Left hindlimb (tissue), 1 donor: Measurements from ENCODE around the gene ITPR1.

Experiments
- DNase-seq: peaks from one replicate; pipeline ENCODE4 v3.0.0-alpha.2; 2018

ITPR1 gene

DNA sequence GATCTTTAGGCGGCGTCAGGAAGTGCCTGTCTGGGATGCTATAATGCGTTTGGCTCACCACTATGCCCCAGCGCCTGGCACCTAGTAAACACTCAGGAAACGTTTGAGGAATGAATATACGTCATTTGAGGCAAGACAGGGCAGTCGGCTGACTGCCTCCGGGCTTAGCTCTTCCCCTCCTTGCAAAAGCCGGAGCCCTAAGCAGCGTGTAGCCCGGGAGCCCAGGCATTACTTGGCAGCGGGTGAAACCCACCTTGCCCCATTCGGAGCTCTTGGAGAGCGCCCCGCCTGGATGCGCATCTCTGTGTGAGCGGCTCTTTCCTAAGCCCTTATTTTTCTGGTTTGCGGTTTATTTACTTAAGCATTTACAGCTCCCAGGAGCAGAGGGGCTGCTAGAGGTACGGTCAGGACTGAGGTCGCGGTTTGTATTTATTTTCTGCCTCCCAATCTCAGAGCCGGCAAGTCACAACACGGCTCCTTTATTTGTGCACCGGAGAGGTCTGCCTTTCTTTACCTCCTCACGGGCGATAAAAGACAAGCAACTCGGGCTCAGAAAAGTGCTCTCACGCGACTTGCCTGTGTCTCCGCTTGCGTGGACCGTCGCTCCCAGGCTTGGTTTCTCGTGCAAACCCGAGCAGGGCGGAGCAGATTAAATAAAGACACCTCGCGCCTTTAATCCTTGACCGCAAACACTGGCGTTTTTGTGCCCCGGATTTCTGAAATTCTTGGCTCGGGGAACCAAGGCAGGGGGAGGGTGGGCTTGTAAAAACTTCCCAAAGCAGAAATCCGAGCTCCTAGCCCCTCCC is 737 bp upstream of the ITPR1 start:
- peak; percentile 71 for DNase-seq

DNA sequence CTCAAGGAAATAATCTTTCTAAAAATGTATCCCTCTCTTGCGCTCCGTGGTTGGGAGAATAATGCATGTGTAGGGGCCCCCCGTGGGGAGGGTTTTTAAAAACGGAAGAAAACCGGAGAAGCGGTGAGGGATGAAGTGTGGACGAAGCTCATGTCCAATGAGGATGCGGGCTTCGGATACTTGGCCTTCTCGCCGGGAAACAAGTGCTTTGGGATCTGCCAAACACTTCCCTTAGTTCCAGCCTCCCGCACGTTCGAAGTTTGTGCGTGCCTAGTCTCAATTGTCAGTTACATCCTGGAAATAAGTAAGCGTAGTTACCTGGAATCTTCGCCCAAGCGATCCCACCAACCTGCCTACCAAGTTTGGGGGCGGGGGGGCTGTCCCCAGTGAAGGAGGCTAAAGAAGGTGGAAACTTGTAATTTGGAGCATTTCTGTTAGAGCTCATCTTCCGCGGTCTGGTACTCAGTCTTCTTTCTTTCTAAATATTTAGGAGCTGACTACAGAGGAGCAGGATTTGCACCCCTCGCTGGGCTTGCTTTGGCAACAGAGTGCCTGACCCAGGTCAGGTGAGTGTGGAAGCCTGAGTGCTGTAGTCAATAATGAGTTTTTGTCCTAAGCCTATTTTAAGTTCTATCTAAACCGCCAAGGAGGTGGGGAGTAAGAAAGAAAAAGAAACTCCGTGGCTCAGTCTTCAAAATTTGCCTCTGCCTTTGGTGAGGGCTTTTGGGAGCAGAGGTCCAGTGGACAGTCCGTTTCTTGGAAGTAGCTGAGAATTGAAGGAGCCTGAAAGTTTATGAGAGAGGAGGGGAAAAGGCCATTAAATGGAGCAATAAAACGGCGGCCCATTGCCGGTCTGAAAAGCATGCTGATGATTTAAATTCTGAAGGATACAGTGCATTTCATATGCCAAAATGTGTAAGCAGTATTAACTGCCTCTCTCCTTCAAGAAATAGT is 1.1 kb downstream of the ITPR1 start:
- peak; percentile 62 for DNase-seq

DNA sequence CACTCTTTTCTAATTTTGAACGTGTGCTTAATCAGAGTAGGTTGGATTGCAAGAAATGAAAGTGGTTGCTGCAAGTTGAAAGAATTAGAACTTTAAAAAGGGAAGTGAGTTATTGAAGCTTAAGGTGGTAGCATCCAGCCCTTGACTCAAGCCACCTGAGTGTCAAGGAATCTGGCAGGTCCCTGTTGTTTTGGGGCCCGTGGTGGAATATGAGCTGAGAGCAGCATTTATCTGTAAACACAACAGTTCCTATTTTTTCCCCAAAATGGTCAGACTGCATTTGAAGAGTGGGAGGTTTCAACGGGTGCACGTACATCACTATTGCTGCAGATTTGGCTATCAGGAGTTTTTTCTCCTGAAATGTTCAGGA is 1.7 kb downstream of the ITPR1 start:
- no peak for DNase-seq

DNA sequence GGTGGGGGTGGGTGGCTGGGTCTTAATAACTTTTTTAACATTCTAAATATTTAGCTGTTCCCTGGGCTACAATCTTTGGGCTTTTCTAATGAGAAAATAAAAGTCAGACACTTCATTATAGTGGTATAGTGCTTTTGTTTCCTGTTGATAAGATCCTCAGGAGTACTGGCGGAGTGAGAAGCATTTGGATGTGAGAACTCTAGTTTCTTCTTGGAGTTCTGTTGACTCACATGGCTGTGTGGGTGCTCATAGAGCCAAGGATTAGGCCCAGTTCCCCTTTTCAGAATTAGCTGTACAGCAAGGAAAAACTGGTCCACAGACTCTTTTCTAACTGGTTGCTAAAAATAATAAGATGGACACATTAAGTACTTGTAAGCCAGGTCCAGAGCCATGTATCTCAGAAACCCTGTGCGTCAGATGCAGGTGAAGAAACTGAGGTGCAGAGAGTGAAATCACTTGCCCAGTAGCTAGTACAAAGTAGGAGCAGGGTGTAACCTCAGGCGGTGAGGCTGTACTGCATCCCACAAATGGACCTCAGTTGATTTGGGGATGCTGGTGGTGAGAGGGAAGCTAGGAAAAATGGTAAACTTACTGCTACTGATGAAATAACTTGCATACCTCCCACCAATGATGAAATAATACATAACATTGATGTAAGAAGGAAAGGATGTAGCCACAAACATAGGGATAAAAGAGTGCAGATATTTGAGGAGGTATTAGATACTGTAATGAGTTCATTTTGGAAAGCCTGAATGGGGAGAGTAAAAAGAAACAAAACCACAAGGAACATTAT is 2.3 kb downstream of the ITPR1 start:
- DNase-seq: no peak

DNA sequence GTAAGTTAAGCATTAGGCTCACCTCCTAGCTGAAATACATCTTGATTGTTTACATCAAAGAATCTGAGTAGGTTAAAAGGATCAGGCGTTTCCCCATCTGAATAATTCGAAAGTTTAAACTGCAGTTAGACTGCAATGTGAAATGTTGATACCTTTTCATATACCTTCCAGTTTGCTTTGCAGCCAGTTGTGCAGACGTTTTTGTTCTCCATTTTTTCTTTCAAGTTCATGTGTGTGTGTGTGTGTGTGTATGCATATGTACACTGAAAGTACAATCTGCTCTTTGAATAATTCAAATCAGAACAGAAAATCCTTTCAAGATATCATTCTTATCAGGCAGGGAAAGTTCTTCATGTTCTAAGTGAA is 2.9 kb downstream of the ITPR1 start:
- no peak for DNase-seq

DNA sequence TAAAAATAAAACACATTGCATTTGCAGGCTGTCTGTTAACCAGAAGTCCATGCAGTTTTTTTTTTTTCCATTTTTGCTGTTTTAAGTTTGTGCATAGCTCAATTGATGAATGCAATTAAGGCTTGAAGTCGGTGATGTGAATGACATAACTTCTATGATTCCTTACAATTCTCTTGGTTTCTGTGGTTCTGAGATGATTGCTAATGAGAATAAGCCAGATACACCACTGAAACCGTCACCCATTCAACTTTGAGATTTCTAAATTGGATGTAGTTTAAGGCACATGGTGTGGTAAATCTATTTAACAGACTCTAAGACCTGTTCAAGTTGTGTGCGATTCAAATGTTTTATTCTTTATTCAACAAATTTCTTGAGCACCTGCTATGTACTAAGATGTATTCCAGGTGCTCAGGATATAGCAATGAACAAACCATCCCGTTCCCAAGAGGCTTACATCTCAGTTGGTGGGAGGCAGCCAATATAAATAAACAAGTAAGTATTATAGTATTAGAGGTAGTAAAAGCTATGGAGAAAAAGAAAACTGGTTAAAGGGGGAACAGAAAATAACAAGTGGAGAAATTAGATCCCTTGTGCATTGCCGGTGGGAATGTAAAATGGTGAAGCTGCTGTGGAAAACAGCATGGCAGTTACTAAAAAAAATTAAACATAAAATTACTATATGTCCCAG is 4.0 kb downstream of the ITPR1 start:
- DNase-seq: no peak

DNA sequence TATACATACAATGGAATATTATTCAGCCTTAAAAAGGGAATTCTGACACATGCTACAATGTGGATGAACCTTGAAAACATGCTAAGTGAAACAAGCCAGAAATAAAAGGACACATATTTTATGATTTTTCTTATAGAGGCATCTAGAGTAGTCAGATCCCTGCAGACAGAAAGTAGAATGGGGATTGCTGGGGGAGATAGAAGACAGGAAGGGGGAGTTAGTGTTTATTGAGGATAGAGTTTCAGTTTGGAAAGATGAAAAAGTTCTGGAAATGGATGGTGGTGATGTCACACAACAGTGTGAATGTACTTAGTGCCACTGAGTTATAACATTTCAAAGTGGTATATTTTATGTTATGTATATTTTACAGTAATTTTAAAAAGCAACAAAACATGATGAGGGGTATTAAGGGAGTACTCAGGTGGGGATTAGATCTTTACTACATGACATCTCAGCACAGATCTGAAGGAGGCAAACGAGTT is 4.7 kb downstream of the ITPR1 start:
- DNase-seq: no peak

DNA sequence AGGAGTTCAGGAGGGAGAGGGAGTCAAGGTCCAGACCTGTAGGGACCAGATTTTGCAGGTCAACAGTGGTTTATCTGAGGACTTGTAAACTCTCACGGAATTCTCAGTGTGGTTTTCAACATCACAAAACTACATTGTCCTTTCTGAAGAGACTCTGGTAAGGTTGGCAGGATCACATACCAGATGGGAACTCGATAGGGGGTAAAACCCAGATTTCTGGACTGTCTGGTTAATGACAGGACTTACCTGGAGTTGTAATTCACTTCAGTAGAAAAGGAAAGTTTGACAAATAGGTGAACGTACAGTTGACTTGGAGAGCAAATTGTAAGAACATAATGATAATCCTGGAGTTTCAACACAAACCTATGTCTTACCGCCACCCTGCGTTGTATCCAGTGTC is 5.3 kb downstream of the ITPR1 start:
- DNase-seq: no peak

DNA sequence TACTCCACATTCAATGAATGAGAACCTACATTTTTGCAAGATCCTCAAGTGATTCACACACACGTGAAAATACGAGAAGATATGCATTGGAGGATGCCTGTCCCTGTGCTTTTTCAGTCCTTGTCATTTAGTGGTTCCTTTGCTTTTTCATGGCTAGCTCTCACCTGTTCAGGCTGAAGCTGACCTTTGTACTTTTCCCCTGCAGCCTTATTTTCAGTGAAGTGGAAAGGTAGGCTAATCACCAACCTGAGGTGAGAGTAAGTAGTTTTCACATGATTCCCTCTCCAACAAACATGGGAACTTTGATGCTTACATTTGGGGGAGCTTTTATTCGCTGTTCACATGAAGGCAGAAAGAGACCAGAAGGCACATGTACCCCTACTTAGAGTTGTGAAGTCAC is 8.3 kb downstream of the ITPR1 start:
- DNase-seq: no peak

DNA sequence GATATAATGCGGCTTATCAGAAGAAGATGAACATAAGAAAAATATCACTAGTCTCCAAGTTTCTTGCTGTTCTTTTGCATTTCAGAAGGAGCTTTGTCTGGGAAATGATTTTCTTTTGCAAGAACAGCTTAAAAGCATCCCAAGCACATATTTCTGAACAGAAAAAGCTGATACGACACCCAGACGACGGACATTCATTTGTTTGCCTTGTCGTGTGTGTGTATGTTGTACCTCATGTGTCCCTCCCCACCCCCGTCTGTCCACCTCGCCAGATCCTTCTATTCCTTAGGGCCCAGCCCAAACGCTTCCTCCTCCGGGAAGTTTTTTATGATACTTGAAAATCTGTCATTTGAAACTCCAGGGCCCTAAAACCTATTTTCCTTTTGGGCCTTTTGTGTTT is 8.8 kb downstream of the ITPR1 start:
- DNase-seq: no peak

DNA sequence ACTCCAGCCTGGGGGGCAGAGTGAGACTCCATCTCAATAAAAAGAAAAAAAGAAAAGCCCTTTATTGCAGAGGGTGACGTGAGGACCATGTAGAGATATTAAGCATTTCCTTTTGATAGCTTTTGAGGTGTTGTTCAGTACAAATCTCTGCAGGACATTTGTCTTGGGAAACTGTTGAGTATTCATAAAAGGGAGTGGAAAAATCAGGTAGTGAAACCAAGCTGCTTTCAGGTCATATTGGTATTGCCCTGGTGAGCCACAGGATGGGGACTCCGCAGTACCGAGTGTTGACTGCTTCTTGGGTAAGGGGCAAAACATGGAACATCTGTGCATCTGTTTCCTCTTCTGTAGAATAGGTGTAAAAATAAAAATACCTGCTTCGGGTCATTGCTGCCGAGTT is 9.9 kb downstream of the ITPR1 start:
- no peak for DNase-seq

DNA sequence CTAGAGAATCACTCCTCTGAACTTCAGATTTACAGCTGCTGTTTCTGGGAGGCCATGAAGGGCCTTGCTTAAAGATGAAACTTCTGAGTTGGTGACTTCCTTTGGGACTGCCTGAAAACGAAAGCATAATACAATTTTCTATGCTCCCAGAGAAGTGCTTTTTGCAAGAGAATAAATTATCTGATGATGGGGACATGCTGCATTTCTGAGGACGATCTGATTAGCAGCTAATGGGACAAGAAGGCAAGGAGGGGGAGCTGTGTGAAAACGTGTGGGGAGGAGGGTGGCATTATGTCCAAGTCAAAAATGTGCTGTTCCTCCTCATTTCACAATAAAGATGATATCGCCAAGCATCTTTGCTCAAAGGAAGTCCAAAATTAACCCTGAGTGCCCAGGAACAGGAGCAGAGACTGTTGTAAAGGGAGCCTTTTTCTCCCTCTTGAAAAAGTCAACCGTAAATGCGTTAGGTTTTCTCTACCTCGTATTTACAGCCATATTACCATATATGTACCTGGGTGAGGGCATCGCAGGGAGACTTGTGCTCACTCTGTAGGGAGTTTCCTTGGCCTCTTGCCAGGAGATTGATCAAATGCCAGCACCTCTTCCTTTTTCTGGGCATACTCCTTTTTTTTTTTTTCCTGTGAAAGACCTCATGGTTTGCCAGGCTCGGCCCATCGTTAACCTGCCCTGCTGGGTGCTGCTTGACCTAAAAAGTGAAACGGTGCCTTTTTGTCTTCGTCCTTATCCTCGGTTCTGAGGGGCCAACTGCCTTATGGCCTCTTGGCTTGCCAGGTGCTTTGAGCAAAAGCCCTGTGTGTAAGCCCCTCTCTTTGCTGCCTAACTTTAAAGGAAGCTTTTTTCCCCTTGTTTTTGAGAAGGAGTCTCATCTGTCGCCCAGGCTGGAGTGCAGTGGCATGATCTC is 11.5 kb downstream of the ITPR1 start:
- no peak for DNase-seq

DNA sequence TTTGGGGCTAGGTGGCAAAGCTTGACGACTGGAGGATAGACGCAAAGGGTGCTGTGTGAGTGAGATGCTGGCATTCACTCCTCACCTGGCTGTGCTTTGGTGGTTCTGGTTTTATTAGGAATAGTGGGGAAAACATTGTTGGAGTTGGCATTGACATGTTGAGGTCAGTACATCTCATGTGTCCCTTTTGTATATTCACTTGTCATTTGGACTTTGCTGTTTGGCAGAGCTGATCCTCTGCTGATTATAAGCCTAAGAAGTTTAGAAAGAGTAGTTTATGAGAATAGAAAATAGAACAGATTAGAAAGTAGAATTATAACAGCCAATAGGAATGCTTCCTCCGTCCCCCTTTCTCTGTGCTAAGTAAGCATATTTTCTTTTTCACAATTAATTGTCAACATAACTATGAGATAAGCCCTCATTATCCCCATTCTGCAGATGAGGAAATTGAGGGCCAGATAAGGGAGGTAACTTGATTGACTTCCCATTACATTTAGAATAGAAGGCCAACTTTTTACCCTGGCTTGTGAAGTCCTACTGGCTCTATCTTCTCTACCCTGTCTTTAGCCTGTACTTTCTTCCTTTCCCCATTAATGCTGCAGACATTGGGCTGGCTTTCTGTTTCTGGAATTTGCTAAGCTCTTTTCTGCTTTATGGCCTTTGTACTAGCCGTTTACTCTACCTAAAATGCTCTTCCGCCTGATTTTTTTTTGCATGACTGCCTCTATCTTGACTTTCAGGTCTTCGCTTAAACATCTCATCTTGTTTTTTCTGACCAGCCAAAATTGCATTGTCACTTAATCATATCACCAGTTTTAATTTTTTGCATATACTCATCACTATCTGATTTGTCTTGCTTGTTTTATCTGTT is 12.8 kb downstream of the ITPR1 start:
- DNase-seq: no peak

DNA sequence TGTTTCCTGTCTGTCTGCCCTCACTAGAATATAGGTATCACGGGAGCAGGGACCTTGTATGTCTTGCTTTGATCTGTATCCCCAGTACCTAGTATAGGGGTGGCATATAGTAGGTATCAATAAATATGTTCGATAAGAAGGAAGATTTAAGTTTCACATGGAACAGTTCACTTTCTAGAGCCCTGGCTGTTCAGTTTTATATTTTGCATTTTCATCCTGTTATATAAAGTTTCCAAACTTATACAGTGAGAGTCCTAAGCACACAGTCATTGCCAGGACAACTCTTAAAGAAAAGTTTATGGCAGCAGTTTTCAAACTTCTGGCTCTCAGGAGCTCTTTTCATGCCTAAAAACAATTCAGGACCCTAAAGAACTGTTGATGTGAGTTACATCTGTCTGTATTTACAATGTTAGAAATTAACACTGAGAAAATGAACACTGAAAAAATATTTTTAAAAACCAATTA is 13.4 kb downstream of the ITPR1 start:
- DNase-seq: no peak

DNA sequence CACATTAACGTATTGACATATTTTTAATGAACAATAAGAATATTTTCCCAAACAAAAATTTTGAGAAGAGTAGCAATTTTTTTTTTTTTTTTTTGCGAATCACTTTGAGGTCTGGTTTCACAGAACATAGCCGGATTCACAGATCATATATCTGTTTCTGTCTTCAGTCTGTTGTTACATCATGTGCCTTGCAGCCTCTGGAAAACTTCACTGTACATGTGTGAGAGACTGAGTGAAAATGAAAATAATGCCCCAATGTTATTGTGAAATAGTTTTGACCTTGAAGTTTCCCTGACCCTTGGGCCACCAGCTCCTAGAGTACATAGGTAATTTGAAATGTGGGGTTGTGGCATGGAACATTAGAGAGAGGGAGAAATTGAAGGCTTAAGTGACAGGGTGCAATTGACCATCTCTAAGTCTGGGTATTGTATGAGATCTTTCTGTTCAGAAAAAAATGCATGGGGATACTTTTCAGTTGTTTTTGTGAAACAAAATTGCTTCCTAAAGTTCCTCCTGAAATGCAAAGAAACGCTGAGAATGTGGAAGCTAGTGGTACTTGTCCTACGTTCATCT is 14.0 kb downstream of the ITPR1 start:
- no peak for DNase-seq

DNA sequence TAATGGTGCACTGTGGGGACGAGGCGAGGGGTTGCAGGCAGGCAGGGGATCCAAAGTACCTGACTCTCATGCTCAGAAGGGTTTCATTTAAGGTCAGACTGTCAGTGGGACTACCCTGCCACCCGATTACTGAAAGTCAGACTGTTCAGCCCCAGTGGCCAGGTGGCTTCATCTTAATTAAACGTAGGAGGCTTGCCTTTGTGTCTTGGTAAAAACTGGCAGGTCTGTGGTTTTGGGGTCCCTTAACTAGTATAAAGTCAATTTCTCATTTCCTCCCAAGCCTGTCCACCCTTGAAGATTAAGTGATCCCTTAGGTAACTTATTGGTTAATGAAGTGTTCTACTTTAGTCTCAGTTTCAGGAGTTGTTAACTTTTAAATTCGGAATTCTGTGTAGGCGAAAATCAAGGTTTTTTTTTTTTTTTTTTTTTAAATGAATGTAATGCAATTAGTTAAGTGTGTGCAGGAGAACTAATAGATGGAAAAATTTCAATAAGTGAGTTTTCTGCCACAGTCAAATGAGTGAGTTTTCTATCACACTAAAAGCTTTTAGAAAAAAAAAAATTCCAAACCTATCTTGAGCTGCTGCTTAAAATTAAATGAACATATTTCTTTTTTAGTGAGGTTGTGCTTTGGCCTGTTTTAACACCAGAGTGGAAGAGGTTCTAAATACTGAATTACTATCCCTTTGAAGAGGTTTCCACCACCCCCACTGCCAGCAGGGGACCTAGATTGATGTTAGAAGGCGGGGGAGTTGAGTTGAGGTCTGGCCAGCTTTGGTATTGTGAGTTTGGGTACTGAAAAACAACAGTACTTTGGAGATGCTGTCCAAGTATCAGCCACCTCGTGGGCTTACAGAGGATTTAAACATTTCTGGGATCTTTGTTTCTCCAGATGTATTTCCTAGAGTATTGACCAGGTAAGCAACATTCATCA is 15.2 kb downstream of the ITPR1 start:
- DNase-seq: no peak

DNA sequence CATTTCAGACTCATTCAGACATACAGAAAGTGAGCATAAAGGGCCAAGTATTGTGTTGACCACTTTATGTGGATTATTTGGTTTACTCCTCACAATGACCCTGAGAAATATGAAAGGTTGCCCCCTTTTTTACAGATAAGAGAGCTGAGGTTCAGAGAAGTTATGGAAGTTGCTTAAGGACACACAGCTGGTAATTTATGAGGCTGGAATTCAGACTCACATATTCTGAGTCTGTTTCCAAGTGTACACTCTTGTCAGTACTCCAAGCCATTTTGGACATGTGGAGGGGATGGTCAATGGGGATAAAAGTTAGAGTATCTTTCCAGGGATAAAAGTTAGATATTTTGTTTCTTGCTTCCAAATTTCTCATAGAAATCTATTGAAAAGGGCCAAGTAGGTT is 15.9 kb downstream of the ITPR1 start:
- DNase-seq: no peak

DNA sequence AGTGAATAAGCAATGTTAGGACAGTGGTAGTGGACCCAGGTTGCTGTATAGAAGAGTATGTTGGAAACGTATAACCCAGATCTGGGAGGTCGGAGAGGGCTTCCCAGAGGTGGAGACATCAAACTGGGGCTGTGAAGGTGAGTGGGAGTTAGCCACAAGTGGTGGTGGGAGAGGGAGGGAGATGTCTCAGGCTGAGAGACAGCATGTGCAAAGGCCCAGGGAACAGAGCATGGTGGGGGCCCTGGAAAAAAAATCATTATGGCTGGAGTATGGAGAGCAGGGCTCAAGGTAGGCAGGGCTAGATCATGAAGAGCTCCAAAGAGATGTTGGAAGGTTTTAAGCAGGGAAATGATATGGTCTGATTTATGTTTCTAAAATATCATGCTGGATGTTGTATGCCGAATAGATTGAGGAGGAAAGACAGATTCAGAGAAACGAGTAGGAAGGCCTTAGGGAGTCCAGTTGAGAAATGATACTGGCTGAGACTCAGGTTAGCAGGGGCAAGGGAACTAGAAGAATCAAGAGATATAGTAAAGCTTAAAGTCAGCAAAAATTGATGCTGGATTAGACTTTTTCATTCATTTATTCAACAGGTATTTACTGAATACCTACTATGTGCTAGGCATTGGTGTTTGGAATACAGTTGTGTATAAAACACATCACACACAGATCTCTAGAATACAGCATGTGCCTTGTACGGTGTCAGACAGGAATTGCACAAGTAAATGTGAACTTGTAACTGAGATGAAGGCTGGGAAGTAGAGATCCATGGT is 17.0 kb downstream of the ITPR1 start:
- no peak for DNase-seq
